A673 (cell line): ENCODE data around the gene TBRG4.

Experiments
- CTCF ChIP-seq: fragments of 300-800, 200-600 bp; sonication (generic); conservative IDR thresholded peaks from 2 replicates; pipeline ENCODE4 v1.5.1; 2017; ENCODE audit warnings: low read depth, mild to moderate bottlenecking, antibody characterized with exemption, low read length, moderate library complexity, mixed read lengths
- EZH2 ChIP-seq: fragments of 200-600 bp; sonication (generic); IDR thresholded peaks from 2 replicates; pipeline ENCODE4 v1.6.1; 2017; ENCODE audit warnings: borderline replicate concordance, low read depth, mild to moderate bottlenecking, mixed read lengths, antibody characterized with exemption, low read length; ENCODE audit not compliant: poor library complexity, severe bottlenecking

GRCh38 chr7:45053941-45054340, 57.6 kb downstream of the TBRG4 start:
- no peak for TF ChIP-seq CTCF
- no peak for TF ChIP-seq EZH2
